HG02571 (cell line): ENCODE data around the gene TBXAS1.

Experiments
- ATAC-seq: cut with Tn5 transposase; IDR thresholded peaks from one replicate; pipeline ENCODE4 v1.9.1; 2021; ENCODE audit warnings: mild to moderate bottlenecking, moderate library complexity; ENCODE audit not compliant: unreplicated experiment

Gene TBXAS1

GRCh38 chr7:140039896-140040295 is 210.8 kb downstream of the TBXAS1 start:
- ATAC-seq: no peak

GRCh38 chr7:140041659-140042385 is 212.8 kb downstream of the TBXAS1 start:
- ATAC-seq: no peak

- ATAC-seq: no peak
Measured at GRCh38 chr7:140042386-140042670, 213.3 kb downstream of the TBXAS1 start.

GRCh38 chr7:140044251-140044650 is 215.2 kb downstream of the TBXAS1 start:
- ATAC-seq: no peak

- no peak for ATAC-seq
Measured at GRCh38 chr7:140045697-140046096, 216.6 kb downstream of the TBXAS1 start.

GRCh38 chr7:140047197-140047596 is 218.1 kb downstream of the TBXAS1 start:
- no peak for ATAC-seq

GRCh38 chr7:140048138-140048537 is 219.1 kb downstream of the TBXAS1 start:
- ATAC-seq: no peak

- no peak for ATAC-seq
Measured at GRCh38 chr7:140048989-140049338, 219.9 kb downstream of the TBXAS1 start.

- no peak for ATAC-seq
Measured at GRCh38 chr7:140049339-140050024, 220.4 kb downstream of the TBXAS1 start.

GRCh38 chr7:140050100-140050499 is 221.0 kb downstream of the TBXAS1 start:
- no peak for ATAC-seq

- no peak for ATAC-seq
Measured at GRCh38 chr7:140051820-140052219, 222.8 kb downstream of the TBXAS1 start.

- ATAC-seq: peak; percentile 87
Measured at GRCh38 chr7:140053812-140054539, 224.9 kb downstream of the TBXAS1 start.

GRCh38 chr7:140054751-140055150 is 225.7 kb downstream of the TBXAS1 start:
- ATAC-seq: no peak

GRCh38 chr7:140055833-140056232 is 226.8 kb downstream of the TBXAS1 start:
- ATAC-seq: no peak

- no peak for ATAC-seq
Measured at GRCh38 chr7:140056431-140057142, 227.5 kb downstream of the TBXAS1 start.

- no peak for ATAC-seq
Measured at GRCh38 chr7:140057143-140057535, 228.1 kb downstream of the TBXAS1 start.

GRCh38 chr7:140058517-140058916 is 229.5 kb downstream of the TBXAS1 start:
- no peak for ATAC-seq

GRCh38 chr7:140059273-140060242 is 230.5 kb downstream of the TBXAS1 start:
- ATAC-seq: no peak

GRCh38 chr7:140060243-140060630 is 231.2 kb downstream of the TBXAS1 start:
- no peak for ATAC-seq
